Endothelial cell of umbilical vein (primary cell): Measurements from ENCODE around the gene URI1. TPM values are rescaled to one million over a fixed set of nuclear protein-coding genes. Genes with fewer than 3 reads are reported as not detected.

Experiments
- BruUV-seq: library from RNA; stranded (reverse); fragments of 400-500 nt; replicated peaks from 2 replicates; lab custom pipeline; 2021; lab: Mats Ljungman, UMichigan
- CTCF ChIA-PET: fragments of 300-600, 350-600 bp; sonication (Branson Sonifier 250); formaldehyde crosslinking; loops from one replicate; lab custom pipeline; 2021; ENCODE audit warnings: antibody characterized with exemption, inconsistent platforms; lab: Charles Lee
- POLR2A ChIA-PET: fragments of 300-600, 350-600 bp; sonication (Branson Sonifier 250); formaldehyde crosslinking; loops from one replicate; lab custom pipeline; 2021; ENCODE audit warnings: antibody characterized with exemption, inconsistent platforms; lab: Charles Lee
- DNase-seq: peaks from one replicate; pipeline ENCODE4 v3.0.0-alpha.2; 2011; ENCODE audit warnings: low read depth, low spot score
- FAIRE-seq: peaks from 2 replicates; lab custom pipeline; 2011; peaks lifted over from hg19 to GRCh38; lab: Jason Lieb, UNC
- H2AFZ ChIP-seq: 2 replicates; pipeline ENCODE4 v1.6.0; 2012; ENCODE audit warnings: low read depth, low read length, control low read depth, inconsistent platforms
- H3K27ac ChIP-seq: 2 replicates; pipeline ENCODE4 v1.5.1; 2011; ENCODE audit warnings: low read depth, mild to moderate bottlenecking, control low read depth, low read length, moderate library complexity; ENCODE audit not compliant: insufficient read depth
- H3K27me3 ChIP-seq, 2 experiments: 2 replicates each; pipeline versions ENCODE4 v1.6.0 to v1.6.1; 2011; ENCODE audit warnings: low read length in 2 of 2, mixed read lengths in 1 of 2; ENCODE audit not compliant: control insufficient read depth in 2 of 2, insufficient read depth in 2 of 2
- H3K36me3 ChIP-seq, 2 experiments: 2 replicates in 1 of 2; 3 replicates in 1 of 2; pipeline ENCODE4 v1.5.1; 2011; ENCODE audit warnings: low read length in 2 of 2, mild to moderate bottlenecking in 1 of 2, moderate library complexity in 1 of 2; ENCODE audit not compliant: control insufficient read depth in 2 of 2, insufficient read depth in 2 of 2; ENCODE audit errors: extremely low read depth in 1 of 2
- H3K4me1 ChIP-seq: 3 replicates; pipeline ENCODE4 v1.5.1; 2011; ENCODE audit warnings: mild to moderate bottlenecking, low read length; ENCODE audit not compliant: control insufficient read depth, insufficient read depth; ENCODE audit errors: extremely low read depth
- H3K4me2 ChIP-seq: 2 replicates; pipeline ENCODE4 v1.6.1; 2011; ENCODE audit warnings: low read length, control low read depth, mixed read lengths; ENCODE audit not compliant: insufficient read depth
- H3K4me3 ChIP-seq, 3 experiments: fragments of 200-600 bp in 1 of 3; sonication (generic), shearing (Covaris generic) in 1 of 3; replicated peaks in 1 of 3; 2 replicates each; pipeline ENCODE4 v1.5.1; 2011 to 2016; ENCODE audit warnings: control low read depth in 3 of 3, low read length in 3 of 3, mild to moderate bottlenecking in 2 of 3, inconsistent platforms in 1 of 3, low read depth in 1 of 3, moderate library complexity in 1 of 3; ENCODE audit not compliant: insufficient read depth in 1 of 3
- H3K79me2 ChIP-seq: 2 replicates; pipeline ENCODE4 v1.6.0; 2012; ENCODE audit warnings: low read length, inconsistent platforms; ENCODE audit not compliant: control insufficient read depth, insufficient read depth
- H3K9ac ChIP-seq: replicated peaks from 2 replicates; pipeline ENCODE3; 2011; ENCODE audit warnings: low read length, control low read depth; ENCODE audit not compliant: insufficient read depth; ENCODE audit errors: extremely low read depth
- H3K9me1 ChIP-seq: replicated peaks from 3 replicates; pipeline ENCODE4 v1.6.0; 2011; ENCODE audit warnings: mild to moderate bottlenecking, low read length; ENCODE audit not compliant: control insufficient read depth, insufficient read depth; ENCODE audit errors: extremely low read depth
- H3K9me3 ChIP-seq: replicated peaks from 2 replicates; pipeline ENCODE4 v1.5.1; 2012; ENCODE audit warnings: low read length, inconsistent platforms; ENCODE audit not compliant: control insufficient read depth, insufficient read depth
- H4K20me1 ChIP-seq: replicated peaks from 2 replicates; pipeline ENCODE3; 2011; ENCODE audit warnings: mild to moderate bottlenecking, low read length; ENCODE audit not compliant: control insufficient read depth, insufficient read depth; ENCODE audit errors: extremely low read depth
- CTCF ChIP-seq, 2 donors: IDR thresholded peaks; 1 replicate in 1 of 2; 2 replicates in 1 of 2; pipeline ENCODE4 v1.5.1; 2011; ENCODE audit warnings: low read length in 2 of 2, mild to moderate bottlenecking in 2 of 2, moderate library complexity in 2 of 2, control low read depth in 1 of 2, inconsistent platforms in 1 of 2, low read depth in 1 of 2; ENCODE audit not compliant: insufficient read depth in 1 of 2; ENCODE audit errors: extremely low read depth in 1 of 2
- EZH2 ChIP-seq: IDR thresholded peaks from 2 replicates; pipeline ENCODE4 v1.6.1; 2012; ENCODE audit warnings: borderline replicate concordance, low read depth, mild to moderate bottlenecking, moderate library complexity, low read length, inconsistent platforms; ENCODE audit not compliant: severe bottlenecking
- FOS ChIP-seq: IDR thresholded peaks from 2 replicates; pipeline ENCODE4 v1.6.1; 2011; ENCODE audit warnings: mild to moderate bottlenecking, low read length, moderate library complexity, borderline replicate concordance; ENCODE audit not compliant: insufficient read depth
- GATA2 ChIP-seq: IDR thresholded peaks from 2 replicates; pipeline ENCODE4 v1.7.0; 2011; ENCODE audit warnings: low read depth, mild to moderate bottlenecking, moderate library complexity, mixed read lengths, low read length; ENCODE audit not compliant: insufficient read length, insufficient read depth
- JUN ChIP-seq: IDR thresholded peaks from 2 replicates; pipeline ENCODE4 v1.6.1; 2011; ENCODE audit warnings: borderline replicate concordance, low read depth; ENCODE audit not compliant: insufficient read length, insufficient read depth
- MYC ChIP-seq: IDR thresholded peaks from one replicate; pipeline ENCODE4 v1.6.1; 2011; ENCODE audit warnings: mild to moderate bottlenecking, low read depth, low read length
- POLR2A ChIP-seq: IDR thresholded peaks from 2 replicates; pipeline ENCODE4 v1.6.1; 2012; ENCODE audit warnings: low read depth, mild to moderate bottlenecking, control low read depth, low read length
- POLR2AphosphoS5 ChIP-seq: IDR thresholded peaks from 2 replicates; pipeline ENCODE4 v1.6.1; 2012; ENCODE audit warnings: low read depth, mild to moderate bottlenecking, control low read depth, low read length, moderate library complexity; ENCODE audit not compliant: insufficient read depth
- dilution Hi-C: fragments of 300-500 bp; cut with MboI; formaldehyde crosslinking; loops from one replicate; pipeline ENCODE4 v1.15.0; 2019; ENCODE audit warnings: low sequenced_read_pairs; ENCODE audit not compliant: extremely low pct_ligation_motif_present
- intact Hi-C: fragments of 100-400 bp; cut with micrococcal nuclease; formaldehyde crosslinking; loops from one replicate; pipeline ENCODE4 v1.10.0; 2022
- polyA plus RNA-seq, 4 experiments: library from polyadenylated mRNA; depleted of rRNA in 3 of 4; stranded (reverse) in 3 of 4; unstranded in 1 of 4; fragments of >200 nt; gene quantifications; 2 replicates each; pipeline versions ENCODE4 v1.2.1 to v1.2.3, GENCODE V29; 2011 to 2012; ENCODE audit warnings: missing spikeins in 1 of 4
- total RNA-seq: library from RNA; stranded (reverse); gene quantifications from 2 replicates; pipeline ENCODE4 v1.2.3, GENCODE V29; 2021
- TF ChIP-seq, protein P1 (sequence below): IDR thresholded peaks from 2 replicates; pipeline ENCODE4 v1.6.1; 2011; ENCODE audit not compliant: insufficient read depth, insufficient read length

The URI1 gene
- total and polyA plus RNA-seq, 2 donors (not counting 3 experiments of a cell fraction or from before 2014, with no cell fraction given) = 12.8 to 28.9 TPM

GRCh38 chr19:29934781-29935180 lies 7.3 kb upstream of the URI1 start:
- CTCF ChIA-PET = no interaction called here

DNA sequence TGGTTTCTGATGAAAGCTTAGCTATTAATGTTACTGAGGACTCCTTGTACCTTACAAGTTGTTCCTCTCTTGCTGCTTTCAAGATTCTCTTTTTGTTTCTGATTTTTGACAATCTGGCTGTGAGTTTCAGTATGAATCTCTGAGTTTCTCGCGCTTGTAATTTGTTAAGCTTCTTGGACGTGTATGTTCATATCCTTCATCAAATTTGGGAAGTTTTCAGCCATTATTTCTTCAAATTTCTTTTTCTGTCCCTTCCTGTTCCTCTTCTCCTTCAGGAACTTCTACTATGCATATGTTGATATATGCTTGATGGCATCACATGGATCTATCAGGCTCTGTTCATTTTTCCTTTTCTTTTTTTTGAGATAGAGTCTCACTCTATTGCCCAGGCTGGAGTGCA lies 5.6 kb upstream of the URI1 start:
- Histone ChIP-seq H3K79me2 (no peaks in the 10 kb centered on the region), H3K4me3 (no peak overlapping the region), H2AFZ (no peak overlapping the region), H3K27ac (no peak overlapping the region), H3K36me3 (no peaks in the 10 kb centered on the region), H4K20me1 (no peaks in the 10 kb centered on the region), H3K9ac (no peak overlapping the region), H3K4me2 (no peak overlapping the region), H3K4me1 (no peaks in the 10 kb centered on the region), H3K27me3 (peaks cover 0 to 4% of the 10 kb centered on the region in 2 experiments), H3K9me3 (no peaks in the 10 kb centered on the region), H3K9me1 (no peaks in the 10 kb centered on the region)
- dilution Hi-C loops (no loop called here), intact Hi-C loops (no loop called here)
- POLR2A ChIA-PET = no interaction called here
- CTCF ChIA-PET = no interaction called here
- no peak for TF ChIP-seq CTCF (IDR thresholded peaks at IDR 0.05; ENCODE audit: extremely low read depth in 1 of 2, insufficient read depth in 1 of 2, low read depth in 1 of 2, low read length in 2 of 2)
- no peak for TF ChIP-seq GATA2
- TF ChIP-seq JUN = no peak
- no peak for TF ChIP-seq EZH2
- no peak for TF ChIP-seq FOS
- no peak for TF ChIP-seq POLR2A
- no peak for TF ChIP-seq POLR2AphosphoS5
- DNase-seq = no peak
- no TSS peak for BruUV-seq
- no peak for FAIRE-seq

More at GRCh38 chr19:29934781-29935180, 7.3 kb upstream of the URI1 start:
- Histone ChIP-seq H3K36me3 (no peaks in the 10 kb centered on the region), H3K27me3 (no peaks in the 10 kb centered on the region), H3K79me2 (no peaks in the 10 kb centered on the region), H3K27ac (no peak overlapping the region), H3K9me1 (no peaks in the 10 kb centered on the region), H3K9me3 (no peaks in the 10 kb centered on the region), H3K4me2 (no peak overlapping the region), H3K4me3 (no peak overlapping the region), H3K4me1 (no peaks in the 10 kb centered on the region), H2AFZ (no peak overlapping the region), H4K20me1 (no peaks in the 10 kb centered on the region), H3K9ac (no peak overlapping the region)
- no peak for DNase-seq
- BruUV-seq = no TSS peak
- POLR2A ChIA-PET = interaction anchor here (0.7 kb wide), 1 partner anchor 20 kb away, joined by 3 read pairs; no protein-coding TSS in a partner anchor
- dilution Hi-C loops = no loop called here
- intact Hi-C loops = no loop called here
- FAIRE-seq = no peak
- TF ChIP-seq GATA2 = no peak
- TF ChIP-seq, protein P1, sequence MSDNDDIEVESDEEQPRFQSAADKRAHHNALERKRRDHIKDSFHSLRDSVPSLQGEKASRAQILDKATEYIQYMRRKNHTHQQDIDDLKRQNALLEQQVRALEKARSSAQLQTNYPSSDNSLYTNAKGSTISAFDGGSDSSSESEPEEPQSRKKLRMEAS = no peak
- no peak for TF ChIP-seq MYC
- no peak for TF ChIP-seq POLR2A
